PFSK-1 (cell line): Measurements from ENCODE around the gene ZFP36L1.

Experiments used
- POLR2AphosphoS5 ChIP-seq: IDR thresholded peaks from 2 replicates; pipeline ENCODE4 v1.6.1; 2012; ENCODE audit warnings: low read depth, mild to moderate bottlenecking, control low read depth, low read length, moderate library complexity
- TAF1 ChIP-seq: IDR thresholded peaks from 2 replicates; pipeline ENCODE4 v1.6.1; 2012; ENCODE audit warnings: low read length, control low read depth, borderline replicate concordance; ENCODE audit not compliant: insufficient read depth
- TF ChIP-seq, protein P1 (sequence below), 2 experiments: IDR thresholded peaks; 2 replicates each; pipeline versions ENCODE4 v1.6.1 to v1.8.0; 2011 to 2012; ENCODE audit warnings: low read depth in 2 of 2, low read length in 2 of 2, control low read depth in 1 of 2, inconsistent platforms in 1 of 2, mild to moderate bottlenecking in 1 of 2, moderate library complexity in 1 of 2; ENCODE audit not compliant: insufficient read depth in 1 of 2

DNA sequence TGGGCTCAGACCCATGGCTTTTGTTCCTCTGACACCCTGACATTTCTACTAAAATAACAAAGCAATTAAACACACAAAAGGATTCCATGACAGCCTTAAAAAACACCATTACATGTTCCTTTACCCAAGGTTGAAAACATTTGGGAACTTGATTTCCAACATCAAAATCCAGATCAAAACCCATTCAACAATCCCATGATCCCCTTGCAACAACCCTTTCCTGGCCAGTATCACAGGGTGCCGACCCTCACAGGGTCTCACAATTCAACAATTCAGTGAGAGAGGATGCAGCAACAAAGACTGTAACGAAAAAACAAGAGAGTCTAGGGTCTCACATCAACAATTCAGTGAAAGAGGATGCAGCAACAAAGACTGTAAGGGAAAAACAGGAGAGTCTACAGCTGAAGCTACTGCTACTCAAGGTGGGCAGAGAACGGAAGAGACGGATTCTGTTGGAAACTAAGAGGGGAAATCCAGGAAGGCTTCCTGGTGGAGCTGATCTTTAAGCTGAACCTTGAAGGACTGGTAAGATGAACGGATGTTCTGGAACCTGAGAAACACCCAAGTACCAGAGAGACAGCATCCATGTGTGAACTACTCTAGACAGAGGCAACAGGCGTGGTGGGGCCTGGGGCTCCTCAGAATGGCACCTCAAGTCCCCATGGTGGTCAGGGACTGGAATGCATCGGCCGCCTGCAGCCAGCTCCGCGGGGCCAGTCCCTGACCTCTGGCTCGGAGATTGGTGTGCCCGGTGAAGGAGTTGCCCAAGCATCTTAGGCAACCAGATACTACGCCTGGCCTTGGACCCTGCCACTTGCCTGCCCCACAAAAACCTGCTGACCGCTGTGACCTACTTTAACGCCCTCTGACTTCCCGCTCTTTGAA is 22.7 kb upstream of the ZFP36L1 start:
- no peak for TF ChIP-seq TAF1
- TF ChIP-seq, protein P1, sequence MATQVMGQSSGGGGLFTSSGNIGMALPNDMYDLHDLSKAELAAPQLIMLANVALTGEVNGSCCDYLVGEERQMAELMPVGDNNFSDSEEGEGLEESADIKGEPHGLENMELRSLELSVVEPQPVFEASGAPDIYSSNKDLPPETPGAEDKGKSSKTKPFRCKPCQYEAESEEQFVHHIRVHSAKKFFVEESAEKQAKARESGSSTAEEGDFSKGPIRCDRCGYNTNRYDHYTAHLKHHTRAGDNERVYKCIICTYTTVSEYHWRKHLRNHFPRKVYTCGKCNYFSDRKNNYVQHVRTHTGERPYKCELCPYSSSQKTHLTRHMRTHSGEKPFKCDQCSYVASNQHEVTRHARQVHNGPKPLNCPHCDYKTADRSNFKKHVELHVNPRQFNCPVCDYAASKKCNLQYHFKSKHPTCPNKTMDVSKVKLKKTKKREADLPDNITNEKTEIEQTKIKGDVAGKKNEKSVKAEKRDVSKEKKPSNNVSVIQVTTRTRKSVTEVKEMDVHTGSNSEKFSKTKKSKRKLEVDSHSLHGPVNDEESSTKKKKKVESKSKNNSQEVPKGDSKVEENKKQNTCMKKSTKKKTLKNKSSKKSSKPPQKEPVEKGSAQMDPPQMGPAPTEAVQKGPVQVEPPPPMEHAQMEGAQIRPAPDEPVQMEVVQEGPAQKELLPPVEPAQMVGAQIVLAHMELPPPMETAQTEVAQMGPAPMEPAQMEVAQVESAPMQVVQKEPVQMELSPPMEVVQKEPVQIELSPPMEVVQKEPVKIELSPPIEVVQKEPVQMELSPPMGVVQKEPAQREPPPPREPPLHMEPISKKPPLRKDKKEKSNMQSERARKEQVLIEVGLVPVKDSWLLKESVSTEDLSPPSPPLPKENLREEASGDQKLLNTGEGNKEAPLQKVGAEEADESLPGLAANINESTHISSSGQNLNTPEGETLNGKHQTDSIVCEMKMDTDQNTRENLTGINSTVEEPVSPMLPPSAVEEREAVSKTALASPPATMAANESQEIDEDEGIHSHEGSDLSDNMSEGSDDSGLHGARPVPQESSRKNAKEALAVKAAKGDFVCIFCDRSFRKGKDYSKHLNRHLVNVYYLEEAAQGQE (IDR thresholded peaks at IDR 0.05; ENCODE audit: insufficient read depth in 1 of 2, low read depth in 2 of 2, low read length in 2 of 2) = no peak
- TF ChIP-seq POLR2AphosphoS5 = no peak
